Measurements from ENCODE around the gene TMEM131L.

The TMEM131L gene

DNA sequence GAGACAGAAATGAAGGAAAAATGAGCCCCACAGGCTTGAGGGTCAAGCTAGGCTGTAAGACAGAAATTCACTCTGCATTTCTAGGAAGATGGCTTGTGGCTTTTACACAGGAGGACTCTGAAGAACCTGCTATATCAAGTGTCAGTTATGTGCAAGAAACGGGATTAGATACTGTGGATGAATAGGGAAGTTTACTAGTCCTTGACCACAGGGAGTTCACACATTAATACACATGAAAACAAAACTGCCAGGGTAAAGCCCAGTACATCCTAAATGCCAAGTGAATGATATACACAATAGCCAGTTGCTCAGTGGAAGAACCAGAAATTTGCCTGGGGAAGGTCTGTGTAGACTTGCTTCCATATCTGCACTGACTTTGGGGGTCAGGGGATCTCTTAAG is 53.5 kb downstream of the TMEM131L start:
- in situ Hi-C loops (cut with HindIII; ENCODE audit: low sequenced_read_pairs), result no loop called here

DNA sequence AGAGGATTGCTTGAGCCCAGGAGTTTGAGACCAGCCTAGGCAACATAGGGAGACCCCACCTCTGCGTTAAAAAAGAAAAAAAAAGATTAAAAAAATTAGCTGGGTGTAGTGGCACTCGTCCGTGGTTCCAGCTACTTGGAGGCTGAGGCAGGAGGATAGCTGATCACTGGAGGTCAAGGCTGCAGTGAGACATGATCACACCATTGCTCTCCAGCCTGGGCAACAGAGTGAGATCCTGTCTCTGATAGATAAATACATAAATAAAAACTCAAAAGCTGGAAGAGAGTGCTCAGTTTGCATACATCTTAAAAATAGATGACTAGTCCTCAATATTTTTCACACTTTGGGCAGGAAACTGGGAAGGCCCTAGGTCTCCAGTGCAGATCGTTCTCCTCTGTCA is 54.1 kb downstream of the TMEM131L start:
- in situ Hi-C loops (cut with HindIII; ENCODE audit: low sequenced_read_pairs), result no loop called here

GRCh38 chr4:153520801-153521329 is 54.7 kb downstream of the TMEM131L start:
- in situ Hi-C loops (cut with HindIII; ENCODE audit: low sequenced_read_pairs), result no loop called here

- in situ Hi-C loops (cut with HindIII; ENCODE audit: low sequenced_read_pairs), result no loop called here
These were observed 55.3 kb downstream of the TMEM131L start for GRCh38 chr4:153521478-153521877.

DNA sequence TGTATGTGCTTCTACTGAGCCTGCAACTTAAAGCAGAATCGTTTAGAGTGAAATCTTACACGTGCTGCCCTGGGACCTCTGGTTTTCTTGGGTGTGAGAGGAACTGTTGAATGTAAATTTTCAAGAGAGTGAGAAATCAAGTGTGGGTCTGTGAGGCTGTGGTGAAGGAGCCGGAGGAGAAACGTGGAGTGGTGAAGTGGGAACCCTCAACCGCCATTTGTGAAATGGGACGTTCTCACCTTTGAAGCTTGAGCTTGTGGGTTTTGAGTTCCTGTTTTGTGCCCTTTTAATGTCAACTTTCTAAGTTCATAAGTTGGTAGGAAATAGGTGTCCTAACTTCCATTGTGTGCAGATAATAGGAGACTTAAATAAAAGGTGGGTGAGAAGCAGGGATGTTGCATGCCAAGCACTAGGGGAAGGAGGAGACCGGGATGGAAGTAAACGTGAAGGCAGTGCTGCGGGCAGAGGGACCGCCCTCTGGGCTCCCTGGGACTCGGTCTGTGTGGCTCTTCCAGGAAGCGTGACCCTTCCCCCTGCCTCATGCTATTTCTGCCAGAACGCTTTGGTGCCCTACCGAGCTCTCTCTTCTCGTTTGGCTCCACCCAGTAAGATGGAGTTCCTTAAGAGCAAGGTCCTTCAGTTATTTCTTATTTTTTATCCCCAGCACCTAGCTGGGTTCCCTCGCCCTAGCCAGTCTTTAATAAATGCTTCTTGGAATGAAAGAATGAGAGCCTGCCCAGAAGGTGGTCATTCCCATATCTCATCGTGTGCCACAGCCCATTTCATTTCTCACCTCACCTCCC is 56.0 kb downstream of the TMEM131L start:
- in situ Hi-C loops (cut with HindIII; ENCODE audit: low sequenced_read_pairs), result no loop called here

DNA sequence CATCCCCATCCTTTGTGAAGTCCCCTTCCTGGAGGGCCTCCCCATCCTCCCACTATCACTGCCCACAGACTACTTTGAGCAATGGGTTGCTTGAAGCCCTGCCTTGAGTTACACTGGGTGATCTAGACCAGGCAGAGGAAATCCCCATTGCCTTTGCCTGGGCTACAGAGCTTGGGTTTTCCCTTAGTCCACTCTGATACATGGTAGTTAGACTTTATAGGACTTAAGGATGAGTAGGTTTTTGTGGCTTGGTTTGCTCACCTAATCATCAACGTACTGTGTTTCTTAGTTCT is 56.6 kb downstream of the TMEM131L start:
- in situ Hi-C loops (cut with HindIII; ENCODE audit: low sequenced_read_pairs), result no loop called here

- in situ Hi-C loops (cut with HindIII; ENCODE audit: low sequenced_read_pairs), result no loop called here
These were observed 57.1 kb downstream of the TMEM131L start for GRCh38 chr4:153523164-153523796.

DNA sequence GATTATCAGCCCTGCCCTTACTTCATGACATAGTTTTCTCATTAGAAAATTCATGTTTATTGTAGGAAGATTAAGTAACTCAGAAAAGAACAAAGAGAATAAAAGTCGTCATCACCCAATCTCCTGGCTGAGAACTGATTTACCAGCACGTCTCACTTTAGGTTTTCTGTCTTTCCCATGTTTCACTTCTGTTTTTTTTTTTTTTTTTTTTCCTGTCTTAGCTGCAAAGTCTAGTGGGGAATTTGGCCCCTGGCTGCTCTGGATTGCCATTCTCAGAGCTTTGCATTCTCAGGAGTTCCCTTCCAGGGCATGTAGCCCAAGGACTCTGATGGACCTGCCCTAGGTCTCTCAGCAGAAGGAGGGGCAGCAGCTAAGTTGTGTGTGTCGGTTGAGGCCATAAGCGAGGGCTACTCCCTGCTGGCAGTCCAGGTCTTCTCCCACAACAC is 57.8 kb downstream of the TMEM131L start:
- in situ Hi-C loops (cut with HindIII; ENCODE audit: low sequenced_read_pairs), result no loop called here

GRCh38 chr4:153524682-153525081 is 58.5 kb downstream of the TMEM131L start:
- in situ Hi-C loops (cut with HindIII; ENCODE audit: low sequenced_read_pairs), result no loop called here

DNA sequence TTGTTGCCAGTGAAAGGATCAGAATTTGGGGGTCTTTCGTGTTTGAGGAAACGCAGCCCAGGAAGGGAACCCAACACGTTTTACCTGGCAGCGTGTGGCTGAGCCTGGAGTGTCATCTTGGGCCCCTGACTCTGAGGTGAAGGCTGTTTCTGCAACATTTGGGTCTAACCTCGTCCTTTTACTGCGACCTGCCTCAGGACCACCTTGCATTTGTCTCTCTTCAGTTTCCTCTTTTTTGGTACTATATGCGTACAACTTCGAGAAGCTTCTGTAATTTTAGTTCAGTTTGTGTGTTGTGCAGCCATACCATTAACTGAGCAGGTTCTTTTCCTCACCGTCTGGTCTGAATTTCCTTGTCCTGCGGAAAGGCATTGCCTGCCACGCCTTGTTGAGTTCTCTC is 61.5 kb downstream of the TMEM131L start:
- in situ Hi-C loops (cut with HindIII; ENCODE audit: low sequenced_read_pairs), result no loop called here

GRCh38 chr4:153528705-153529485 is 62.7 kb downstream of the TMEM131L start:
- in situ Hi-C loops (cut with HindIII; ENCODE audit: low sequenced_read_pairs), result no loop called here

DNA sequence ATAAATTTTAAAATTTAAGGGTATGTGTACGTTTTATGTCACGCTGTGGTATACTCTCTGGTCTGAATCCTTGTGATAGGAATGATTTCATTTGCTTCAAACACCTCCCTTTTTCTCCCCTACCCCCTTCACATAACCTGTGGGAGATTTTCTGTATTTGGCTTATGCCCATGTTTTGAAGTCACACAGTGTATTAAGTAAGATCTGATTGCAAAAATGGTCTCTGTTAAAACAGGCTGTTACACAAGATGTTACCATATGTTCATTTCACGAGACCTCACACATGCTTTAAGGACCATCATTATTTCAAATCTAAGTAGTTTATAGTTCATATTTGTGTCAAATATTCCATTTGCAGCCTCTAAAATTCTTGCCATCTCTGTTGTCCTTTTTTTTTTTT is 63.5 kb downstream of the TMEM131L start:
- in situ Hi-C loops (cut with HindIII; ENCODE audit: low sequenced_read_pairs), result no loop called here

DNA sequence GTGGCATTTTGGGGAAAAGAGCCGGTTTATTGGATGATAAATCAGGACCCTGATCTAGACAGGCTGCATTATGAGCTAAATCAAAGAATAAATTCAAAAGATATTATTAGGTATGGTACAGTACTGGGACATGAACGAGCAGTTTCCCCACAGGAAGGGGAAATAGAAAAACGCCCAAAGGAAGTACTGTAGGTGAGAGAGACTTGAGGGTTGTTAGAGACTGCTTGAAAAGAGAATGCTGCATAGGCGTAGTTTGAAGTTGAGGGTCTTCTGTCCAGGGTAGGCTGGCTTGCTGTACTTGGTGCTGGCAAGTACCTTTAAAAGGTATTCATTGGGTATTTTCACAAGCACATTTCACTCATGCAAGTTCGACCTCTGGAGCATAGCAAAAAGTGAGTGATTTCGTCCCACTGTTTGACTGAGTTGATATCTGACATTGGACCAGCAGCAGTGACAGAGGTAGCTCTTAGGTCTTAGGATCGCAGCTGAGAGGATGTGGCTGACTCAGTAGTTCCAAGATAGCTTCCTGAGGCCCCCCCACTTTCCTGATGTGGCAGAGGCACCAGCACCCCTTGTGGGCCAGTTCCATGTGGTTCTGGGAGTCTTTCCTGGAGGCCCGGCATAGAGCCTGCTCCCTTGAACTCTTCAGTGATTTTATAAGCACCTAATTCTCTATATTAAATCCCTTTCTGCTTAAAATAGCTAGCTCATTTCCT is 64.3 kb downstream of the TMEM131L start:
- in situ Hi-C loops (cut with HindIII; ENCODE audit: low sequenced_read_pairs), result no loop called here

DNA sequence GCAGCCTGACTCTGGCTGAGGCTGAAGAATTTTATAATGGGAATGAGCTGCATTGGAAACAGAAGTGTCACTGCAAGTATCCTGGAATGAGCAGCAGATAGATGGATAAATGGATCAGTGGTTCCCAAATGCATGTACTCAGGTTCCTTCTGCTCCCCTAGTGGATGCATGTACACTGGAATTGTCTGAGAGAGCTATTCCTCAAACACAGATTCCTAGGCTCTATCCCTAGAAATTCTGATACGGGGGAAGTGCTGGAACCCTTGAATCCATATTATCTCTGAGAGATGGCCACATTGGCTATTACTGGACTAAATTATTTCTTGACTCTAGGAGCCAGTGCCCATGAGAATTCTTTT is 64.8 kb downstream of the TMEM131L start:
- in situ Hi-C loops (cut with HindIII; ENCODE audit: low sequenced_read_pairs), result no loop called here

DNA sequence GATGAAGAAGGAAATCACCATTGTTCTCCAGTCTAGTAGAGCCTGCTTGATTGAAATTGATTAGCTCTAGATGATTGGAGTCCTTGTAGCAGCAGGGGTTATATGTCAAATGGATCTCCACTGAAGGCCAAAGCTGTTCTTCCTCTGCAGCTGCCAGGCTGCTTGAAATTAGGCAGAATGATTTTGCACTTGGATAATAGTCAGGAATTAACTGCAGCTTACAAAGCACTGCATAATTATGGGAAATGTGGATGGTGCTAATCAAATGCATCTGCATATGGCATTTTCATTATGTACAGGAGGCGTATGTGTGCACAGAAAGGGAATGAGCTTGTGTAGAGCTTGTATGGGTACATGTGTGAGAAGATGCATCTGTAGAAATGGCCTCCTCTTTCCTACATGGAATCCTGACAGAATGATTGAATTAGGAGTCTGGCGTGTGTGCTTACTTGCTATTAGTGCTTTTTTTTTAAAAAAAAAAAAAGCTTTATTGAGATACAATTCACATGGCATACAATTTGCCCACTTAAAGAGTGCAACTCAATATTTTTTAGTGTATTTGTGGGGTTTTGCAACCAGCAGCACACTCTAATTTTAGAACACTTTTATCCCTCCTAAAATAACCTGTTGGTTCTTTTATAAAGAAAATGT is 65.9 kb downstream of the TMEM131L start:
- in situ Hi-C loops (cut with HindIII; ENCODE audit: low sequenced_read_pairs), result no loop called here

GRCh38 chr4:153532636-153533035 is 66.5 kb downstream of the TMEM131L start:
- in situ Hi-C loops (cut with HindIII; ENCODE audit: low sequenced_read_pairs), result no loop called here

- in situ Hi-C loops (cut with HindIII; ENCODE audit: low sequenced_read_pairs), result no loop called here
These were observed 67.2 kb downstream of the TMEM131L start for GRCh38 chr4:153533387-153533786.

DNA sequence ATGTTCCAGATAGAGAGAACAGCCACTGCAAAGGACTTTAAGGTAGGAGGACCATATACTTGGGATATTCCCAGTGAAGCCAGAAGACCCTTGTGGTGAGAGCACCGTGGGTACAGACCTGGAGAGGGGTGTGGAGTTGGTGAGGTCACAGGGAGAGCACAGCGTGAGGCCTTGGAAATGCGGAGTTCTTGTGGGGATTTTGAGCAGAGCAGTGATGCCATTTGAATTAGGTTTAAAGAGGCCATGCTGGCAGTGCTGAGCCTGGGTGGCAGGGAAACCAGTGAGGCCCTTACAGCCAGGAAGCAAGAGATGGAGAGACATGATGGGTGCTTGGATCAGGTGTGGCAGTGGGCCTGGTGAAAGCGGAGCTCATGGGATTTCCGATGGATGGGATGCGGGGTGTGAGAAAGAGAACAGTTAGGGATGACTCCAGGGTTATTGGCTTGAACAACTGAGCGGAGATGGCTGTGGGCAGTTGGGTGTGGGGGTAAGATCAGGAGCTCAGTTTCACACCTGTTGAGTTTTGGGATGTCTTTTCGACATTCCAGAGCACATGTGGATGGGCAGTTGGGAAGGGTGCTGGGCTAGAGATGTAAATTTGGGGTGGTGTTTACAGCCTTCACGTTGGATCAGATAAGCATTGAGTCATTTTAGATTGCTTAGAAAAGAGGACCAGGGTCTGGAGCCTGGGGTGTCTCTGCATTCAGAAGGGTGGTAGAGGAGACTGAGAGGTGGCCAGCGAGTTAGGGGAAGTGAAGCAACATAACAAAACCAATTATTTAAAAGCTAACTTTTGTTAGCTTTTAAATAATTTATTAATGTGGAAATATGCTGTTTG is 68.9 kb downstream of the TMEM131L start:
- in situ Hi-C loops (cut with HindIII; ENCODE audit: low sequenced_read_pairs), result no loop called here

- in situ Hi-C loops (cut with HindIII; ENCODE audit: low sequenced_read_pairs), result no loop called here
These were observed 69.8 kb downstream of the TMEM131L start for GRCh38 chr4:153535772-153536513.

All from endothelial cell of hepatic sinusoid (primary cell).